ENCODE data around the gene GNAS.

Gene GNAS

DNA sequence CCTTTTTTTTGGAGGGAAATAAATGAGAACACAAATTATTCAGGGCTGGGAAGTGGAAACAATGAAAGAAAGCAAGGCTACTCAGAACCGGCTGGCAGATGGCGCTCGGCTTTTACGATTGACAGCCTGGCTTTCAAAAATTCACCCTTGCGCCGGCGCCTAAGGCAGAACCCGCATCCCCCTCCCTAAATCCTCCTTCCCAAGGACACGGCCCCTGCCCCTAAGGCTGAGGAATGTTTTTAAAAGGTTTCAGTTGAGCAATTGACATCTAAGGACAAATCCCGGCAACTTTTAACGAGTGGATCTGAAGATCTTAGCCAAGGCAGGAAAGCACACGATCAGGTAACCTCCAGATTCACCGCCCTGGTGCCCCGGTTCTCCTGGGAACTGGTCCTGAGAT is 16.3 kb downstream of the GNAS start:
- no peak for DNase-seq (ENCODE audit: extremely low read depth, low read depth)
- TF ChIP-seq, protein P1, sequence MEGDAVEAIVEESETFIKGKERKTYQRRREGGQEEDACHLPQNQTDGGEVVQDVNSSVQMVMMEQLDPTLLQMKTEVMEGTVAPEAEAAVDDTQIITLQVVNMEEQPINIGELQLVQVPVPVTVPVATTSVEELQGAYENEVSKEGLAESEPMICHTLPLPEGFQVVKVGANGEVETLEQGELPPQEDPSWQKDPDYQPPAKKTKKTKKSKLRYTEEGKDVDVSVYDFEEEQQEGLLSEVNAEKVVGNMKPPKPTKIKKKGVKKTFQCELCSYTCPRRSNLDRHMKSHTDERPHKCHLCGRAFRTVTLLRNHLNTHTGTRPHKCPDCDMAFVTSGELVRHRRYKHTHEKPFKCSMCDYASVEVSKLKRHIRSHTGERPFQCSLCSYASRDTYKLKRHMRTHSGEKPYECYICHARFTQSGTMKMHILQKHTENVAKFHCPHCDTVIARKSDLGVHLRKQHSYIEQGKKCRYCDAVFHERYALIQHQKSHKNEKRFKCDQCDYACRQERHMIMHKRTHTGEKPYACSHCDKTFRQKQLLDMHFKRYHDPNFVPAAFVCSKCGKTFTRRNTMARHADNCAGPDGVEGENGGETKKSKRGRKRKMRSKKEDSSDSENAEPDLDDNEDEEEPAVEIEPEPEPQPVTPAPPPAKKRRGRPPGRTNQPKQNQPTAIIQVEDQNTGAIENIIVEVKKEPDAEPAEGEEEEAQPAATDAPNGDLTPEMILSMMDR (IDR thresholded peaks at IDR 0.05; ENCODE audit: low read depth, low read length): no peak; the same call in 1 of the 2 replicates

DNA sequence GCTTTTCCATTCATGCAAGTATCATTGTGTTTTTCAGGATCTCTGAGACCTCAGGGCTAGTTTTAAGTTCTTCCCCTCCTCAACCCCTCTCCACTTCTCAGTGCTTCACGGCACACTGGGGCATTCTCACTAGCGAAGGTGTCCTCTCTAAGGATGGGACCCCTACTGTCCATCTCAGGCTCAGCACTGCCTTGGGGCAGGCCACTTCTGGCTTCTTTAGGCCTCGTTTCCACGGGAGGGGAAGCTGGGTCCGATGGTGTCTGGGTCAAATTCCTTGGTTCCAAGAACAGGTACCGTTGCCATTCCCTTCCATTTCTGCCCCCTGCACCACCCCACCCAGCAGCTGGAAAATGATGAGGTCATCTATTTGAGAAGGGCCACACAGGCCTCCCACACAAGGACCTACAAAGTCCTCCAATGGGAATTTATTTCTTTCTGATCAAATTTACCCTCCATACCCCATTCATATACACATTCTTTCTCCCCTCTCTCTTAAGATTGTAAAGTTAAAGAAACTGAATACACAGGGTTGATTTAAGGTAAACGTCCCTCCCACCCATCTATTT is 17.2 kb downstream of the GNAS start:
- TF ChIP-seq, protein P1 (IDR thresholded peaks at IDR 0.05; ENCODE audit: low read depth, low read length): no peak; the same call in 1 of the 2 replicates
- DNase-seq (ENCODE audit: extremely low read depth, low read depth): no peak

DNA sequence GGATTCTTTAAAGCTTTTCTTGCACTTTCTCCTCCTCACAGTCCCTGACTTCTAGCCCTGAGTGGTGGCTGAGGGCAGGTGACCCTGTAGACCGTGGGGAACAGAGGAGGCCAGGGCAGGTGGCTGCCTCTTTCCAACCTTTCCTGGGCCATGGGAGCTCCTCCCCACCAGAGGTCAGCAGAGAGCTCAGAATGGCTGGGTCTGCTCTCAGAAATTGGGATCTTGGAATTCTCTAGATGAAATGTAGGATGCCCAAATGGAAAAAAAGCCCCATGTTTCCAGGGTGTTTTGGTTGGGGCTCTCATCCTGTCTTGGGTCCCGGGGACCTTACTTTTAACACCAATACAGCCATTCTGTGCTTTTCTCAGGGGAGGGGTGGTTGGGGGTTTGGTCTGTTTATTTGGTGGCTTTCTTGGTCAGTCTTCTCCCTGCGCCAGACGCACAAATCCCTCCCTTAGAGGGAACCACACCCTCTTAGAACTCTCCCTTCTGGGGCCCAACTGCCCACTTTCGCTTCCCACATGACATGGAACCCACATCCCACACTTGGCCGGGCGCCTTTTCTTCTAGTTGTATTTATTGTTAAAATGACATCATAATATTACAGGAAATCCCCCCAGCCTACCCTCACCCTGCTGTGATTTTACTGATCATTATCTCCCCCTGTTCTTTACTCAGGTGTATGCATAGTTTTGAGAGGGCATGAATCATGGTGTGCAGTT is 17.9 kb downstream of the GNAS start:
- no peak for DNase-seq (ENCODE audit: extremely low read depth, low read depth)
- TF ChIP-seq, protein P1 (IDR thresholded peaks at IDR 0.05; ENCODE audit: low read depth, low read length): peak; percentile 97

DNA sequence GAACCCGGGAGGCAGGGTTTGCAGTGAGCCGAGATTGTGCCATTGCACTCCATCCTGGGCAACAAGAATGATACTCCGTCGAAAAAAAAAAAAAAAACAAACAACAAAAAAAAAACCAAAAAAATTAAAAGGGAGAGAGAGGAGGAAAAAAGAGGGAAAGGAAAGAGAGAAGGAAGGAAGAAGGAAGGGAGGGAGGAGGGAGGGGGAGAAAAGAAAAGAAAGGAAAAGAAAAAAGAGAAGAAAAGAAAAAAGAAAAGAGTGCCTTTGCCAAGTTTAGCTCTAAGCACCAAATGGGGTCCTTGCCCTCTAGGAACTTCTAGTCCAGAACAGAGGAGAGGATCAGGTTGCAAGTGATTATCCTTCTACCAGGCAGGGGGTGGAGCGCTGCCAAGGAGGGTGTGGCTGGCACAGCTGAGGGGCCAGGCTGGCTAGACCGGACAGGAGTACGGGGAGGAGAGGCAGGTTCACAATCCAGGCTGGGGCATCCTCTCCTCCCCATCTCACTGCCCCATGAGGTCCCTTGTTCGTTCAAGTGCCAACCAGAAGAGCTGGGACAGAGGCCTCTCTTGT is 19.1 kb downstream of the GNAS start:
- no peak for DNase-seq (ENCODE audit: extremely low read depth, low read depth)
- TF ChIP-seq, protein P1 (IDR thresholded peaks at IDR 0.05; ENCODE audit: low read depth, low read length): no peak

DNA sequence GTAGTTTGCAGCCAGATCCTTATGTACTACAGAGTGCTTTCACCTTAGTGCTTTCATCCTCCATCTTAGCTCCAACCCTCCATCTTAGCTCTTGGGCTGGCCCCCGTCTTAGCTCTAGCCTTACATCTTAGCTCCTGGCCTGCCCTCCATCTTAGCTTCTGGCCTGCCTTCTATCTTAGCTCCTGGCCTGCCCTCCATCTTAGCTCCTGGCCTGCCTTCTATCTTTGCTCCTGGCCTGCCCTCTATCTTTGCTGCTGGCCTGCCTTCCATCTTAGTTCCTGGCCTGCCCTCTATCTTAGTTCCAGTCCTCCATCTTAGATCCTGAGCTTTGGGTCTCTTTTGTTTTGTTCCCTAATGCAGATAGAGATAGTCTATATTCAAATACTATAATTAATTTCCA is 22.0 kb downstream of the GNAS start:
- DNase-seq (ENCODE audit: extremely low read depth, low read depth): no peak

DNA sequence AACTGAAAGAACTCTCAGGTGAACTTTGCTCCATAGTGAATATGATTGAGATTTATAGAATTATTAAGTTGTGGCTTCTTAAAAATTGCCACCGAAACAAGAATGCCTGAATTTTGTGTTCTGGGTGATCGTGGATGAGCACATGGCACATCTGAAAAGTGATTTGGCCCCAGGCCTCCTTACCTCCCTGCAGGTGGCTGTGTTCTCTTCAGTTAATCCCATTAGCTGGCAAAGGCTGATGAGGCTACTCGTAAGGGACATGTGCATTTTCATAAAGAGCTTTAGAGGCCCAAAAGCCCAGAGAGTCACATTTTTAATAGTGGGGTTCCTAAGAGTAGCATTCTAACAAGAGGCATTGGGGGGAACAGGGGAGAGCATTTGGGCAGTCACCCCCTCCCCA is 22.6 kb downstream of the GNAS start:
- DNase-seq (ENCODE audit: extremely low read depth, low read depth): no peak
- TF ChIP-seq, protein P1 (IDR thresholded peaks at IDR 0.05; ENCODE audit: low read depth, low read length): no peak

More for the DNA sequence above, 22.0 kb downstream of the GNAS start:
- TF ChIP-seq, protein P1 (IDR thresholded peaks at IDR 0.05; ENCODE audit: low read depth, low read length): no peak

DNA sequence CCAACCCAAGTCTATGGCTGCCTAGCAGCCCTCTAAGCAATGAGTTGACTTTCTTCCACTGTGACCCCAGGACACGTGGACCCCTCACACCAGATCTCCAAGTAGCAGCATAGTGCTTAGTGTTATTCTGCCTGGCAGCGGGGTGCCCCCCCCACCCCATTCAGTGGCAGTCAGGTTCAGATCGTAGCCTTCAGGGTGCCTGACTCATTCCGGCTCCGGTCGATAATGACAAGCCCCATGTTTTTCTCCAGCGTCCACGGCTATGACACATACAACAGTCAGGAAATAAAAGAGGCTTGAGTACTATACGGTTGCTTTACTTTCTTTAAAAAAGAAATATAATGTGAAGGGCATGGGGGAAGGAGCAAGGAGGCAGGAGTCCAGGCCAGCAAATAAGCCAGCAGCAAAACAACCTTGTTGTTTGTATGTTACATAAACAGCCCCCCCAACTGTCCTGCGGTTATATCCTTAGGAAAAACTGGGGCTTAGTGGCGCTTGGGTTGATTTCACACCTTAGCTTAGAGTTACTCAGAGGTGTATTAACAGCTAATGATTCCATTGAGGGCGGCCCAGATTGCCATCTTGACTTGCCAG is 23.1 kb downstream of the GNAS start:
- no peak for DNase-seq (ENCODE audit: extremely low read depth, low read depth)
- TF ChIP-seq, protein P1 (IDR thresholded peaks at IDR 0.05; ENCODE audit: low read depth, low read length): no peak

All from AG09319 (cell line).